ENCODE measurements around the gene NEU1.
"Not testable (repeated sequence)": the region's sequence is repeated elsewhere in the genome, so short reads cannot be mapped to it uniquely, and the experiment has no call there.

NEU1 gene

DNA sequence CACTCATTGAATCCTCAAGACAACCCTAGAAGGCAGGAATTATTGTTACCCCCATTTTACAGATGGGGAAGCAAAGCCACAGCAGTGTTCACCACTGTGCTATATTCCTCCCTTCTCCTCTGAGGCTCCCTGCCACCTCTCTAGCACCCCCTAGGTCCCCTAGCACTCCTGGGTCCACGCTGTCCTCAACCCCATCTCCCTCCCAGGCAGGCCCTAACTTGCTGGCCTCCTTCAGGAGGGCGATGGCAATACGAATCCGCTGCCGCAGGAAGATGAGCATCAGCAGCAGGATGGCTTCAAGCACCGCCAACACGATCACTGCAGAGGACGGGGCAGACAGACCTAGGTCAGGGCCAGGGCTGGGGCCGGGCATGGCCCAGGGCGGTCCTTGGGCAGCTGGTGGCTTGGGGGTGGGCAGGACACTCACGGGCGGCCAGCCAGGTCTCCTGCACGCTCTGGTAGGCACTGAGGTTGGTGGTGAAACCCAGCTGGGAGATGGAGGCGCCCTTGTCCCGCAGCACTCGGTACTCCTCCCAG, 7.8 kb upstream of the NEU1 start:
- peak; percentile 16; the same call in 2 of the 3 replicates for ATAC-seq
- no peak for TF ChIP-seq TSHZ2 (CRISPR knock-in tag; IDR thresholded peaks at IDR 0.05)

- TF ChIP-seq, protein P1, sequence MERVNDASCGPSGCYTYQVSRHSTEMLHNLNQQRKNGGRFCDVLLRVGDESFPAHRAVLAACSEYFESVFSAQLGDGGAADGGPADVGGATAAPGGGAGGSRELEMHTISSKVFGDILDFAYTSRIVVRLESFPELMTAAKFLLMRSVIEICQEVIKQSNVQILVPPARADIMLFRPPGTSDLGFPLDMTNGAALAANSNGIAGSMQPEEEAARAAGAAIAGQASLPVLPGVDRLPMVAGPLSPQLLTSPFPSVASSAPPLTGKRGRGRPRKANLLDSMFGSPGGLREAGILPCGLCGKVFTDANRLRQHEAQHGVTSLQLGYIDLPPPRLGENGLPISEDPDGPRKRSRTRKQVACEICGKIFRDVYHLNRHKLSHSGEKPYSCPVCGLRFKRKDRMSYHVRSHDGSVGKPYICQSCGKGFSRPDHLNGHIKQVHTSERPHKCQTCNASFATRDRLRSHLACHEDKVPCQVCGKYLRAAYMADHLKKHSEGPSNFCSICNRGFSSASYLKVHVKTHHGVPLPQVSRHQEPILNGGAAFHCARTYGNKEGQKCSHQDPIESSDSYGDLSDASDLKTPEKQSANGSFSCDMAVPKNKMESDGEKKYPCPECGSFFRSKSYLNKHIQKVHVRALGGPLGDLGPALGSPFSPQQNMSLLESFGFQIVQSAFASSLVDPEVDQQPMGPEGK (CRISPR knock-in tag; IDR thresholded peaks at IDR 0.05; ENCODE audit: borderline replicate concordance): no peak
- TF ChIP-seq ZC3H10 (CRISPR knock-in tag; IDR thresholded peaks at IDR 0.05): no peak
- no peak for TF ChIP-seq SNAI2 (CRISPR knock-in tag; IDR thresholded peaks at IDR 0.05)
- TF ChIP-seq, protein P2, sequence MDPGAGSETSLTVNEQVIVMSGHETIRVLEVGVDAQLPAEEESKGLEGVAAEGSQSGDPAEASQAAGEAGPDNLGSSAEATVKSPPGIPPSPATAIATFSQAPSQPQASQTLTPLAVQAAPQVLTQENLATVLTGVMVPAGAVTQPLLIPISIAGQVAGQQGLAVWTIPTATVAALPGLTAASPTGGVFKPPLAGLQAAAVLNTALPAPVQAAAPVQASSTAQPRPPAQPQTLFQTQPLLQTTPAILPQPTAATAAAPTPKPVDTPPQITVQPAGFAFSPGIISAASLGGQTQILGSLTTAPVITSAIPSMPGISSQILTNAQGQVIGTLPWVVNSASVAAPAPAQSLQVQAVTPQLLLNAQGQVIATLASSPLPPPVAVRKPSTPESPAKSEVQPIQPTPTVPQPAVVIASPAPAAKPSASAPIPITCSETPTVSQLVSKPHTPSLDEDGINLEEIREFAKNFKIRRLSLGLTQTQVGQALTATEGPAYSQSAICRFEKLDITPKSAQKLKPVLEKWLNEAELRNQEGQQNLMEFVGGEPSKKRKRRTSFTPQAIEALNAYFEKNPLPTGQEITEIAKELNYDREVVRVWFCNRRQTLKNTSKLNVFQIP (CRISPR knock-in tag; IDR thresholded peaks at IDR 0.05; ENCODE audit: borderline replicate concordance, low read depth): no peak
- no peak for TF ChIP-seq GLIS3 (CRISPR knock-in tag; IDR thresholded peaks at IDR 0.05)
- TF ChIP-seq CSDC2 (CRISPR knock-in tag; IDR thresholded peaks at IDR 0.05): no peak
- TF ChIP-seq, protein P3, sequence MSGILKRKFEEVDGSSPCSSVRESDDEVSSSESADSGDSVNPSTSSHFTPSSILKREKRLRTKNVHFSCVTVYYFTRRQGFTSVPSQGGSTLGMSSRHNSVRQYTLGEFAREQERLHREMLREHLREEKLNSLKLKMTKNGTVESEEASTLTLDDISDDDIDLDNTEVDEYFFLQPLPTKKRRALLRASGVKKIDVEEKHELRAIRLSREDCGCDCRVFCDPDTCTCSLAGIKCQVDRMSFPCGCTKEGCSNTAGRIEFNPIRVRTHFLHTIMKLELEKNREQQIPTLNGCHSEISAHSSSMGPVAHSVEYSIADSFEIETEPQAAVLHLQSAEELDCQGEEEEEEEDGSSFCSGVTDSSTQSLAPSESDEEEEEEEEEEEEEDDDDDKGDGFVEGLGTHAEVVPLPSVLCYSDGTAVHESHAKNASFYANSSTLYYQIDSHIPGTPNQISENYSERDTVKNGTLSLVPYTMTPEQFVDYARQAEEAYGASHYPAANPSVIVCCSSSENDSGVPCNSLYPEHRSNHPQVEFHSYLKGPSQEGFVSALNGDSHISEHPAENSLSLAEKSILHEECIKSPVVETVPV (CRISPR knock-in tag; IDR thresholded peaks at IDR 0.05): no peak
- no peak for TF ChIP-seq OSR1 (CRISPR knock-in tag; IDR thresholded peaks at IDR 0.05)
- TF ChIP-seq TSHZ2 (CRISPR knock-in tag; IDR thresholded peaks at IDR 0.05): no peak
- no peak for TF ChIP-seq ZNF565 (CRISPR knock-in tag; conservative IDR thresholded peaks at IDR 0.05; ENCODE audit: low read depth)
- TF ChIP-seq ESRRG (CRISPR knock-in tag; IDR thresholded peaks at IDR 0.05): no peak
- no peak for TF ChIP-seq ZNF8 (CRISPR knock-in tag; IDR thresholded peaks at IDR 0.05)
- TF ChIP-seq, protein P4, sequence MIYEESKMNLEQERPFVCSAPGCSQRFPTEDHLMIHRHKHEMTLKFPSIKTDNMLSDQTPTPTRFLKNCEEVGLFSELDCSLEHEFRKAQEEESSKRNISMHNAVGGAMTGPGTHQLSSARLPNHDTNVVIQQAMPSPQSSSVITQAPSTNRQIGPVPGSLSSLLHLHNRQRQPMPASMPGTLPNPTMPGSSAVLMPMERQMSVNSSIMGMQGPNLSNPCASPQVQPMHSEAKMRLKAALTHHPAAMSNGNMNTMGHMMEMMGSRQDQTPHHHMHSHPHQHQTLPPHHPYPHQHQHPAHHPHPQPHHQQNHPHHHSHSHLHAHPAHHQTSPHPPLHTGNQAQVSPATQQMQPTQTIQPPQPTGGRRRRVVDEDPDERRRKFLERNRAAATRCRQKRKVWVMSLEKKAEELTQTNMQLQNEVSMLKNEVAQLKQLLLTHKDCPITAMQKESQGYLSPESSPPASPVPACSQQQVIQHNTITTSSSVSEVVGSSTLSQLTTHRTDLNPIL (CRISPR knock-in tag; IDR thresholded peaks at IDR 0.05; ENCODE audit: low read depth): no peak
- TF ChIP-seq ISL1 (CRISPR knock-in tag; IDR thresholded peaks at IDR 0.05): no peak
- no peak for TF ChIP-seq ARNTL (CRISPR knock-in tag; IDR thresholded peaks at IDR 0.05; ENCODE audit: borderline replicate concordance, low read depth)
- TF ChIP-seq PPARA (CRISPR knock-in tag; IDR thresholded peaks at IDR 0.05; ENCODE audit: borderline replicate concordance): no peak
- TF ChIP-seq RARB (CRISPR knock-in tag; IDR thresholded peaks at IDR 0.05): no peak
- no peak for TF ChIP-seq TCF4 (CRISPR knock-in tag; IDR thresholded peaks at IDR 0.05; ENCODE audit: borderline replicate concordance)
- TF ChIP-seq ZFP30 (CRISPR knock-in tag; IDR thresholded peaks at IDR 0.05): no peak
- ATAC-seq: no peak
These were observed 6.7 kb upstream of the NEU1 start for GRCh38 chr6:31869343-31869742.

- not testable (repeated sequence) for ATAC-seq
These were observed 6.0 kb upstream of the NEU1 start for GRCh38 chr6:31868658-31868971.
